T-cell (primary cell): ENCODE results near the gene CHMP4A. TPM values are rescaled to one million over a fixed set of nuclear protein-coding genes. Genes with fewer than 3 reads are reported as not detected.

Source experiments
- ATAC-seq, 4 experiments: fragments of 200-7000 bp in 3 of 4; fragments of 150-1000 bp in 1 of 4; cut with Tn5 transposase; replicated peaks in 1 of 4; 1 replicate in 3 of 4; 2 replicates in 1 of 4; pipeline ENCODE4 v1.10.0; 2021; ENCODE audit warnings: moderate library complexity in 3 of 4, mild to moderate bottlenecking in 2 of 4, moderate number of reproducible peaks in 1 of 4
- CTCF ChIA-PET, 2 donors: fragments of 300-600 bp; sonication (Branson Sonifier 250); formaldehyde crosslinking; loops; one replicate each; lab custom pipeline; 2022; ENCODE audit warnings: antibody characterized with exemption in 2 of 2; lab: Charles Lee
- POLR2A ChIA-PET, 2 donors: fragments of 300-600 bp; sonication (Branson Sonifier 250); formaldehyde crosslinking; loops; one replicate each; lab custom pipeline; 2022; ENCODE audit warnings: antibody characterized with exemption in 2 of 2; lab: Charles Lee
- DNase-seq, 35 experiments: peaks; one replicate each; pipeline versions ENCODE4 v3.0.0 to v3.0.0-alpha.2; 2013 to 2023
- H3K27ac ChIP-seq: one replicate; pipeline ENCODE4 v1.5.1; 2013; ENCODE audit warnings: low read length
- H3K27me3 ChIP-seq, 2 experiments: replicated peaks in 1 of 2; 1 replicate in 1 of 2; 2 replicates in 1 of 2; pipeline versions ENCODE4 v1.6.1 to v1.7.0; 2013; ENCODE audit warnings: low read length in 1 of 2, mixed read lengths in 1 of 2; ENCODE audit not compliant: control insufficient read depth in 2 of 2, insufficient read depth in 2 of 2; ENCODE audit errors: extremely low read depth in 1 of 2
- H3K36me3 ChIP-seq, 2 donors: 1 replicate in 1 of 2; 2 replicates in 1 of 2; pipeline versions ENCODE4 v1.6.1 to v1.7.0; 2013; ENCODE audit warnings: low read length in 1 of 2; ENCODE audit not compliant: control insufficient read depth in 2 of 2, insufficient read depth in 1 of 2; ENCODE audit errors: extremely low read depth in 1 of 2
- H3K4me1 ChIP-seq, 2 experiments: 1 replicate in 1 of 2; 2 replicates in 1 of 2; pipeline versions ENCODE4 v1.6.1 to v1.7.0; 2013; ENCODE audit warnings: low read length in 2 of 2, mixed read lengths in 1 of 2; ENCODE audit not compliant: insufficient read depth in 2 of 2, control insufficient read depth in 1 of 2; ENCODE audit errors: extremely low read depth in 1 of 2
- H3K4me3 ChIP-seq, 2 donors: 1 replicate in 1 of 2; 2 replicates in 1 of 2; pipeline versions ENCODE4 v1.5.1 to v1.7.0; 2013; ENCODE audit warnings: mild to moderate bottlenecking in 2 of 2, low read length in 1 of 2, moderate library complexity in 1 of 2; ENCODE audit not compliant: control insufficient read depth in 1 of 2; ENCODE audit errors: extremely low read depth in 1 of 2
- H3K9me3 ChIP-seq: 2 replicates; pipeline ENCODE4 v1.7.0; 2013
- H3K27ac Mint-ChIP-seq, 2 donors: one replicate each; pipeline ENCODE4 v1.8.0; 2020 to 2021; ENCODE audit warnings: mild to moderate bottlenecking in 2 of 2, mixed read lengths in 2 of 2
- H3K27me3 Mint-ChIP-seq, 2 donors: one replicate each; pipeline ENCODE4 v1.8.0; 2021 to 2022; ENCODE audit warnings: mixed read lengths in 2 of 2
- H3K36me3 Mint-ChIP-seq: one replicate; pipeline ENCODE4 v1.8.0; 2021; ENCODE audit warnings: mixed read lengths
- H3K4me1 Mint-ChIP-seq, 3 donors: one replicate each; pipeline ENCODE4 v1.8.0; 2020 to 2022; ENCODE audit warnings: mixed read lengths in 3 of 3, mild to moderate bottlenecking in 1 of 3
- H3K4me3 Mint-ChIP-seq, 3 donors: one replicate each; pipeline ENCODE4 v1.8.0; 2020 to 2022; ENCODE audit warnings: mild to moderate bottlenecking in 3 of 3, mixed read lengths in 3 of 3, moderate library complexity in 3 of 3
- H3K9me3 Mint-ChIP-seq, 3 donors: one replicate each; pipeline ENCODE4 v1.8.0; 2020 to 2022; ENCODE audit warnings: mixed read lengths in 3 of 3
- WGBS: methylation state at CpG from one replicate; pipeline ENCODE4 v1.1.5; 2013; ENCODE audit warnings: missing lambda C conversion rate; ENCODE audit not compliant: insufficient coverage; 5-methylcytosine and 5-hydroxymethylcytosine counted together
- total RNA-seq, 35 experiments: library from RNA in 6 of 35; stranded (reverse) in 6 of 35; fragments of 120-200 nt in 1 of 35; gene quantifications; one replicate each; pipeline versions ENCODE4 v1.2.1 to v1.2.4 and lab custom pipeline; 2013 to 2026

Gene CHMP4A
- total RNA-seq, 5 donors from 2014 or later (not counting 1 experiment from before 2014, with no cell fraction given), result 81.9 to 99.6 (median 92.8) TPM

DNA sequence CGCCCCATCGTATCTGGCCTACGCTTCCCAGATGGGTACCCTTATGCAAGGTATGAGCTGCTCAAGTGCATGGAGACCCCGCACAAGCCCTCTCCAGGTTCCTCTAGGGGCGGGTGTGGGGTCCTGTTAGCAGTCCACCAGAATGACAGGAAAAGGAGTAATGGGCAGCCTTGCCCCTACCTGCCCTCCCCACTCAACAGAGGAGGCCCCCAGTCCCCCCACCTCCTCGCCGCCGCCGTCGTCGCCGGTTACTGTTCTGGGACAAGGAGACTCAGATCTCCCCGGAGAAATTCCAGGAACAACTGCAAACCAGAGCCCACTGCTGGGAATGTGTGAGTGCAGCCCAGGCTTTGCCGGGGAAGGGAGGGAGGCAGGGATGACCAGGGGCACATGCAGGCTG, 35.4 kb downstream of the CHMP4A start:
- ATAC-seq (no peak), DNase-seq (no peak)
- no peak overlapping the region for H3K4me3 ChIP-seq
- ChIA-PET CTCF (interaction anchor here in 1 of 2 donors (0.5 kb wide), 1 partner anchor 1167 kb away, joined by 4 read pairs; no protein-coding TSS in a partner anchor), POLR2A (no interaction called here)
- Mint-ChIP-seq H3K36me3 (peaks cover 39% of the 10 kb centered on the region), H3K9me3 (no peaks in the 10 kb centered on the region), H3K27ac (no peak overlapping the region), H3K27me3 (no peaks in the 10 kb centered on the region), H3K4me3 (no peak overlapping the region), H3K4me1 (peaks cover 3 to 18% (median 7%) of the 10 kb centered on the region in 3 donors)
- H3K36me3 ChIP-seq, result peaks cover 25 to 65% of the 10 kb centered on the region in 2 donors
- no peaks in the 10 kb centered on the region for H3K27me3 ChIP-seq
- H3K27ac ChIP-seq, result no peak overlapping the region
- H3K4me1 ChIP-seq, result peaks cover 0 to 3% of the 10 kb centered on the region in 2 experiments
- no peaks in the 10 kb centered on the region for H3K9me3 ChIP-seq
- WGBS, result 98% methylated on average over 5 of the region's 14 CpGs

DNA sequence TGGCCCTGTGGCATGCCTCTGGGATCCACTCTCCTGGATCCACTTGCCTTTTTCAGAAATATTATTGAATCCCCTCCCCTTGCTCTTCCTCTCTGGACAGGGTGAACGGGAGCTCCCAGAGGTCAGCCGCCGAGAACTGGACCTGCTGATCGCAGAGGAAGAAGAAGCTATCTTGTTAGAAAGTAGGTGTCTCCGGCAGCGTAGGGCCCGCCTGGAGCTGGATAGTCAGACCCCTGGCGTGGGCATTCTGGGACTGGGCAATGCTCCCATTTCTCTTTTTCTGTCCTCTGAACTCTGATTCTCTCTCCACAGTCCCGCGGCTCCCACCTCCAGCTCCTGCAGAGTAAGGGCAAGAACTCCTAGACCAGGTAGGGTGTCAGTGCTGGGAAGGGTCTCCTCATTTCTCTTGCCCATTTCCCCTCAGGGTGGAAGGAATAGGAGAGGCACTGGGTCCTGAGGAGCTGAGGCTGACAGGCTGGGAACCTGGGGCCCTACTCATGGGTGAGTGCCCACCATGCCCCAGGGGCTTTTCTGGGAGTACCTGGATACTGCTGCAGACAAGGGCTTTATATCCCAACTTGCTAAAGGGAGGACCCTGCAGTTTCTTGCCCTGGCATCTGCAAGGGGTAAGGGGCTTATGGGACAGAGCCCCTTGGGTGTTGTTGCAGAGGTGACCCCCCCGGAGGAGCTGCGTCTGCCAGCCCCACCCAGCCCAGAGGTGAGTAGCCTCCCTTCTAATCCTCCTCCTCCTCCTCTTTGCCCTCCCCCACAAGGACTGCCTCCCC, 36.1 kb downstream of the CHMP4A start:
- Mint-ChIP-seq H3K9me3 (no peaks in the 10 kb centered on the region), H3K36me3 (peaks cover 34% of the 10 kb centered on the region), H3K27me3 (no peaks in the 10 kb centered on the region), H3K4me1 (peaks cover 6 to 21% (median 10%) of the 10 kb centered on the region in 3 donors), H3K27ac (peak overlapping the region in 1 of 2 donors; percentile 36), H3K4me3 (no peak overlapping the region)
- ATAC-seq (no peak), DNase-seq (no peak)
- WGBS, result 100% methylated on average over 1 of the region's 12 CpGs
- ChIA-PET POLR2A (no interaction called here), CTCF (no interaction called here)
- H3K27me3 ChIP-seq, result no peaks in the 10 kb centered on the region
- H3K36me3 ChIP-seq, result peaks cover 25 to 58% of the 10 kb centered on the region in 2 donors
- H3K9me3 ChIP-seq, result no peaks in the 10 kb centered on the region
- no peak overlapping the region for H3K27ac ChIP-seq
- H3K4me1 ChIP-seq, result peaks cover 0 to 9% of the 10 kb centered on the region in 2 experiments
- no peak overlapping the region for H3K4me3 ChIP-seq

DNA sequence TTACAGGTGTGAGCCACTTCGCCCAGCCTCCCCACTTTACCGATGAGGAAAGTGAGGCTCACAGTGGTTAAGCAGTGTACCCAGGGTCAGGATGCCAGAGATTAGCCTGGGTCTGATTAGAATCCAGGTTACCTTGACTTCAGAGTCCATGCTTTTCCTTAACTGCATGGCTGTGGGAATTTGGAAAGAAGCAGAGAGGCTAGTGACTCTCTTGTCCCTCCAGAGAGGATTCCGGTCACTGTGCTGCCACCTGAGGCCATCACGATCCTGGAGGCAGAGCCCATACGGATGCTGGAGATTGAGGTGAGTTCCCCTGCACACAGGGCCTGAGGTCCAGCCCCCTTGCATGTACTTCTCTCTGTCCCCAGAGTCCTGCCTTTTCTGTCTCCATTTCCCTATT, 36.7 kb downstream of the CHMP4A start:
- Mint-ChIP-seq H3K36me3 (peaks cover 30% of the 10 kb centered on the region), H3K9me3 (no peaks in the 10 kb centered on the region), H3K4me3 (no peak overlapping the region), H3K4me1 (peaks cover 8 to 26% (median 11%) of the 10 kb centered on the region in 3 donors), H3K27me3 (no peaks in the 10 kb centered on the region), H3K27ac (no peak overlapping the region)
- no peaks in the 10 kb centered on the region for H3K27me3 ChIP-seq
- H3K4me1 ChIP-seq, result peaks cover 2 to 16% of the 10 kb centered on the region in 2 experiments
- DNase-seq (no peak), ATAC-seq (no peak)
- no peak overlapping the region for H3K4me3 ChIP-seq
- WGBS, result 100% methylated on average over 5 of the region's 5 CpGs
- POLR2A ChIA-PET, result no interaction called here
- H3K27ac ChIP-seq, result no peak overlapping the region
- H3K36me3 ChIP-seq, result peaks cover 20 to 52% of the 10 kb centered on the region in 2 donors
- H3K9me3 ChIP-seq, result no peaks in the 10 kb centered on the region
- CTCF ChIA-PET, result interaction anchor here in 1 of 2 donors (0.7 kb wide), 1 partner anchor 68 kb away, joined by 3 read pairs; no protein-coding TSS in a partner anchor

DNA sequence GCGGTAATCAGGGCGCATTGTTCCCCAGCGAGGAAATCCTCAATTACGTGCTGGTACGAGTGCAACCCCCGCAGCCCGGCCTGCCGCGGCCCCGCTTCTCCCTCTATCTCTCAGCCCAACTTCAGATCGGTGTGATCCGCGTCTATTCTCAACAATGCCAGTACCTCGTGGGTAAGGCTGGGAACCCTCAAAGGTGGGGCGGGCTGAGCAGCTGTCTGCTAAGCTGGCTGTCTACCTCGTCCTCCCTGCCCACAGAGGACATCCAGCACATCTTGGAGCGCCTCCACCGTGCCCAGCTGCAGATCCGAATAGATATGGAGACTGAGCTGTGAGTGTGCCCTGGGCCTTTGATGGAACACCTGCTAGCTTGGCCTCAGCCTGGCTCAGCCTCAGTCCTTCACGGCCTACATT, 40.4 kb downstream of the CHMP4A start:
- Histone ChIP-seq H3K4me3 (no peak overlapping the region), H3K9me3 (no peaks in the 10 kb centered on the region), H3K4me1 (peaks cover 2 to 28% of the 10 kb centered on the region in 2 experiments), H3K27me3 (no peaks in the 10 kb centered on the region), H3K36me3 (peaks cover 4 to 26% of the 10 kb centered on the region in 2 donors), H3K27ac (no peak overlapping the region)
- CTCF ChIA-PET, result interaction anchor here in 1 of 2 donors (0.5 kb wide), 1 partner anchor 12 kb away, joined by 3 read pairs; the partner anchor contains the start of gene IRF9
- DNase-seq, result peak in 1 of 35 experiments; percentile 25
- H3K36me3 Mint-ChIP-seq, result peaks cover 24% of the 10 kb centered on the region
- ATAC-seq, result no peak
- H3K27ac Mint-ChIP-seq, result peak overlapping the region; percentile 41 to 87
- POLR2A ChIA-PET, result interaction anchor here in 1 of 2 donors (0.9 kb wide), 1 partner anchor 12 kb away, joined by 3 read pairs; the partner anchor contains the start of gene IRF9
- no peaks in the 10 kb centered on the region for H3K9me3 Mint-ChIP-seq
- H3K4me1 Mint-ChIP-seq, result peaks cover 22 to 44% (median 29%) of the 10 kb centered on the region in 3 donors
- 85% methylated on average over 13 of the region's 20 CpGs for WGBS
- H3K4me3 Mint-ChIP-seq, result peak overlapping the region in 2 of 3 donors; percentile 86 to 91
- no peaks in the 10 kb centered on the region for H3K27me3 Mint-ChIP-seq

DNA sequence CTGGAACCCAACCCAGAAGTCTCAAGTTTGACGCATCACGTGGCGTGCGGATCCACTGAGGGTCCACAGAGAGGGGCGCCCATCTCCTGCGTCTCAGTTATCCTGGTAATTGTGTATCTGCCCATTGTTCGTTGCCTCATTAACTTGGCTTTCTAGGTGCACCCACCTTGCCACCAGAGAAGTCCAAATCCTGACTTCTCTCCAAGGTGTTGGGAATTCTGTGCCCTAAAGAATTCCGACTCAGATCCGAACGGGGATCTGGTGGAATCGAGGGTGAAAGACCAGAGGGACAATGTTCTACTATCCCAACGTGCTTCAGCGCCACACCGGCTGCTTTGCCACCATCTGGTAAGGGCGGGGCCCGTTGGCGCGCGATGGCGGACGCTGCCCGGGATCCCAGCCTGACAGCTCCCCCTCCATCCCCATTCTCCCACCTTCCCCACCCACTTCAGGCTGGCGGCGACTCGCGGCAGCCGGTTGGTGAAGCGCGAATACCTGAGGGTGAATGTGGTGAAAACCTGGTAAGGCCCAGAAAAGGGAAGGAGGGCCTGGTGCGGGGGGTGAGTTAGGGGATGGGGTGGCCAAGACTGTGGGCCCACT, 40.9 kb downstream of the CHMP4A start:
- Mint-ChIP-seq H3K9me3 (no peaks in the 10 kb centered on the region), H3K27ac (peak overlapping the region; percentile 63 to 87), H3K4me1 (peaks cover 25 to 48% (median 34%) of the 10 kb centered on the region in 3 donors), H3K36me3 (peaks cover 29% of the 10 kb centered on the region), H3K4me3 (peak overlapping the region; percentile 79 to 91 (median 86)), H3K27me3 (no peaks in the 10 kb centered on the region)
- Histone ChIP-seq H3K4me3 (peak overlapping the region; percentile 48 to 58), H3K27me3 (no peaks in the 10 kb centered on the region), H3K9me3 (no peaks in the 10 kb centered on the region), H3K27ac (peak overlapping the region; percentile 27), H3K36me3 (peaks cover 4 to 24% of the 10 kb centered on the region in 2 donors), H3K4me1 (peaks cover 2 to 28% of the 10 kb centered on the region in 2 experiments)
- ATAC-seq, result no peak
- whole genome bisulfite sequencing, result 60% methylated on average over 12 of the region's 30 CpGs
- no peak for DNase-seq
- CTCF ChIA-PET, result no interaction called here
- POLR2A ChIA-PET, result interaction anchor here in 1 of 2 donors (0.5 kb wide), 1 partner anchor 59 kb away, joined by 6 read pairs; no protein-coding TSS in a partner anchor
